ENCODE results near the gene ZSWIM1.

- TF ChIP-seq CTCF (IDR thresholded peaks at IDR 0.05) (no peak), POLR2A (IDR thresholded peaks at IDR 0.05) (no peak)
Measured at GRCh38 chr20:45834797-45835161, 46.2 kb upstream of the ZSWIM1 start.
